H1 (cell line): ENCODE data around the gene TNS1. TPM values are rescaled to one million over a fixed set of nuclear protein-coding genes. Genes with fewer than 3 reads are reported as not detected.

Experiments
- CTCF ChIA-PET: fragments of 300-600 bp; sonication (Branson Sonifier 250); formaldehyde crosslinking; loops from one replicate; lab custom pipeline; 2021; ENCODE audit not compliant: partially characterized antibody; lab: Charles Lee
- POLR2A ChIA-PET: fragments of 300-600 bp; sonication (Branson Sonifier 250); formaldehyde crosslinking; loops from one replicate; lab custom pipeline; 2021; ENCODE audit warnings: inconsistent platforms; ENCODE audit not compliant: partially characterized antibody; lab: Charles Lee
- DNase-seq, 2 experiments: peaks; one replicate each; pipeline versions ENCODE4 v3.0.0 to v3.0.0-alpha.2; 2010 to 2022; ENCODE audit warnings: low spot score in 2 of 2, low read depth in 1 of 2, mixed read lengths in 1 of 2
- FAIRE-seq: peaks from 2 replicates; lab custom pipeline; 2011; peaks lifted over from hg19 to GRCh38; lab: Jason Lieb, UNC
- H2AFZ ChIP-seq: 2 replicates; pipeline ENCODE4 v1.8.1; 2012; ENCODE audit warnings: low read length, inconsistent platforms
- H2AK5ac ChIP-seq: 2 replicates; pipeline ENCODE4 v1.6.1; 2013; ENCODE audit warnings: low read depth, low read length
- H2BK120ac ChIP-seq: replicated peaks from 2 replicates; pipeline ENCODE3; 2013; ENCODE audit warnings: low read depth, low read length, inconsistent platforms
- H2BK12ac ChIP-seq: 2 replicates; pipeline ENCODE4 v1.6.1; 2013; ENCODE audit warnings: low read depth, low read length
- H2BK15ac ChIP-seq: 2 replicates; pipeline ENCODE4 v1.6.1; 2013; ENCODE audit warnings: low read length
- H2BK20ac ChIP-seq: 2 replicates; pipeline ENCODE4 v1.6.1; 2013; ENCODE audit warnings: low read length
- H2BK5ac ChIP-seq: 2 replicates; pipeline ENCODE4 v1.6.1; 2013; ENCODE audit warnings: low read depth, low read length
- H3K14ac ChIP-seq: 2 replicates; pipeline ENCODE4 v1.6.1; 2013; ENCODE audit warnings: inconsistent platforms; ENCODE audit not compliant: insufficient read length
- H3K18ac ChIP-seq: 2 replicates; pipeline ENCODE4 v1.6.1; 2013; ENCODE audit warnings: low read length; ENCODE audit errors: extremely low read depth
- H3K23ac ChIP-seq: 2 replicates; pipeline ENCODE4 v1.6.1; 2013; ENCODE audit warnings: inconsistent platforms; ENCODE audit not compliant: insufficient read length
- H3K23me2 ChIP-seq: 2 replicates; pipeline ENCODE4 v1.6.1; 2013; ENCODE audit warnings: low read depth, low read length
- H3K27ac ChIP-seq: 2 replicates; pipeline ENCODE4 v1.6.1; 2011; ENCODE audit warnings: low read depth, low read length, inconsistent platforms
- H3K27me3 ChIP-seq, 4 experiments: replicated peaks in 1 of 4; 1 replicate in 1 of 4; 2 replicates in 3 of 4; pipeline versions ENCODE4 v1.6.1 to v1.8.1; 2011 to 2013; ENCODE audit warnings: low read length in 3 of 4, mild to moderate bottlenecking in 3 of 4, inconsistent platforms in 2 of 4, mixed read lengths in 2 of 4, moderate library complexity in 1 of 4; ENCODE audit not compliant: control insufficient read depth in 3 of 4, insufficient read depth in 3 of 4; ENCODE audit errors: extremely low read depth in 1 of 4
- H3K36me3 ChIP-seq, 4 experiments: 2 replicates each; pipeline versions ENCODE4 v1.6.1 to v1.8.1; 2011 to 2013; ENCODE audit warnings: mild to moderate bottlenecking in 4 of 4, low read length in 3 of 4, moderate library complexity in 2 of 4, control low read depth in 1 of 4, inconsistent platforms in 1 of 4; ENCODE audit not compliant: insufficient read depth in 4 of 4, control insufficient read depth in 2 of 4
- H3K4ac ChIP-seq: replicated peaks from 2 replicates; pipeline ENCODE3; 2013; ENCODE audit warnings: low read length, low read depth, mixed read lengths, inconsistent platforms; ENCODE audit not compliant: insufficient read length
- H3K4me1 ChIP-seq, 4 experiments: replicated peaks in 1 of 4; 1 replicate in 1 of 4; 2 replicates in 3 of 4; pipeline versions ENCODE4 v1.6.1 to v1.8.1; 2011 to 2013; ENCODE audit warnings: low read length in 3 of 4, inconsistent platforms in 2 of 4, mixed read lengths in 1 of 4; ENCODE audit not compliant: insufficient read depth in 4 of 4, control insufficient read depth in 3 of 4
- H3K4me2 ChIP-seq, 2 experiments: 2 replicates each; pipeline versions ENCODE4 v1.6.1 to v1.8.1; 2011 to 2013; ENCODE audit warnings: low read depth in 2 of 2, low read length in 2 of 2, control low read depth in 1 of 2, inconsistent platforms in 1 of 2, mild to moderate bottlenecking in 1 of 2; ENCODE audit not compliant: insufficient read depth in 1 of 2
- H3K4me3 ChIP-seq, 4 experiments: fragments of 200-600, 300-600 bp in 1 of 4; sonication (generic), shearing (Covaris generic), sonication (Bioruptor Twin) in 1 of 4; 2 replicates each; pipeline versions ENCODE4 v1.5.1 to v1.8.1; 2011 to 2016; ENCODE audit warnings: low read length in 4 of 4, low read depth in 3 of 4, control low read depth in 2 of 4, inconsistent platforms in 2 of 4, mild to moderate bottlenecking in 2 of 4, mixed read lengths in 1 of 4, moderate library complexity in 1 of 4; ENCODE audit not compliant: insufficient read depth in 2 of 4; ENCODE audit errors: extremely low read depth in 1 of 4
- H3K56ac ChIP-seq: replicated peaks from 2 replicates; pipeline ENCODE3; 2013; ENCODE audit warnings: low read depth, mild to moderate bottlenecking, mixed read lengths, low read length, inconsistent platforms; ENCODE audit not compliant: insufficient read length
- H3K79me1 ChIP-seq: 2 replicates; pipeline ENCODE4 v1.6.1; 2013; ENCODE audit warnings: low read depth, low read length, control low read depth
- H3K79me2 ChIP-seq, 2 experiments: 2 replicates each; pipeline versions ENCODE4 v1.6.1 to v1.8.1; 2012 to 2013; ENCODE audit warnings: low read length in 2 of 2, mild to moderate bottlenecking in 2 of 2, inconsistent platforms in 1 of 2; ENCODE audit not compliant: insufficient read depth in 2 of 2, control insufficient read depth in 1 of 2
- H3K9ac ChIP-seq, 4 experiments: replicated peaks in 1 of 4; 1 replicate in 1 of 4; 2 replicates in 3 of 4; pipeline versions ENCODE4 v1.6.1 to v1.8.1; 2011 to 2013; ENCODE audit warnings: low read depth in 3 of 4, low read length in 3 of 4, control low read depth in 2 of 4, mild to moderate bottlenecking in 2 of 4, moderate library complexity in 2 of 4, inconsistent platforms in 1 of 4; ENCODE audit errors: extremely low read depth in 1 of 4
- H3K9me3 ChIP-seq, 2 experiments: 2 replicates each; pipeline versions ENCODE4 v1.6.1 to v1.8.1; 2012 to 2013; ENCODE audit warnings: mild to moderate bottlenecking in 2 of 2, moderate library complexity in 2 of 2, control low read depth in 1 of 2, inconsistent platforms in 1 of 2, low read depth in 1 of 2, low read length in 1 of 2, mixed read lengths in 1 of 2; ENCODE audit not compliant: insufficient read depth in 2 of 2
- H4K20me1 ChIP-seq, 2 experiments: replicated peaks in 1 of 2; 2 replicates each; pipeline versions ENCODE3 to v1.8.1; 2011 to 2013; ENCODE audit warnings: inconsistent platforms in 2 of 2, low read length in 2 of 2, mild to moderate bottlenecking in 1 of 2; ENCODE audit not compliant: insufficient read depth in 2 of 2, control insufficient read depth in 1 of 2
- H4K5ac ChIP-seq: 2 replicates; pipeline ENCODE4 v1.6.1; 2013; ENCODE audit warnings: low read length, low read depth, mixed read lengths, inconsistent platforms; ENCODE audit not compliant: insufficient read length
- H4K8ac ChIP-seq: 2 replicates; pipeline ENCODE4 v1.8.0; 2013; ENCODE audit warnings: mild to moderate bottlenecking, moderate library complexity, low read length, inconsistent platforms; ENCODE audit not compliant: insufficient read depth; ENCODE audit errors: extremely low read depth
- H4K91ac ChIP-seq: replicated peaks from 2 replicates; pipeline ENCODE3; 2013; ENCODE audit warnings: low read length, mixed read lengths, inconsistent platforms; ENCODE audit not compliant: insufficient read length
- ATF3 ChIP-seq: IDR thresholded peaks from 2 replicates; pipeline ENCODE4 v1.6.1; 2011; ENCODE audit warnings: low read depth, mild to moderate bottlenecking, low read length; ENCODE audit not compliant: insufficient read depth
- CEBPB ChIP-seq: IDR thresholded peaks from 2 replicates; pipeline ENCODE4 v1.6.1; 2012; ENCODE audit warnings: low read depth, low read length
- EGR1 ChIP-seq: IDR thresholded peaks from 2 replicates; pipeline ENCODE4 v1.6.1; 2011; ENCODE audit warnings: low read depth, low read length, borderline replicate concordance
- EZH2 ChIP-seq: fragments of 200-600 bp; sonication (generic); IDR thresholded peaks from 2 replicates; pipeline ENCODE4 v1.7.1; 2012; ENCODE audit warnings: low read depth, mild to moderate bottlenecking, moderate library complexity, low read length, inconsistent platforms; ENCODE audit not compliant: severe bottlenecking
- FOSL1 ChIP-seq: IDR thresholded peaks from 2 replicates; pipeline ENCODE4 v1.6.1; 2011; ENCODE audit warnings: mild to moderate bottlenecking, low read depth, low read length, moderate library complexity; ENCODE audit not compliant: insufficient read depth
- GABPA ChIP-seq: IDR thresholded peaks from 2 replicates; pipeline ENCODE4 v1.6.1; 2011; ENCODE audit warnings: mild to moderate bottlenecking, low read length, moderate library complexity, borderline replicate concordance; ENCODE audit not compliant: insufficient read depth
- HDAC2 ChIP-seq, 2 experiments: fragments of 300-600 bp in 1 of 2; sonication (generic) in 1 of 2; IDR thresholded peaks; 2 replicates each; pipeline ENCODE4 v1.6.1; 2011 to 2012; ENCODE audit warnings: low read depth in 2 of 2, low read length in 2 of 2, mild to moderate bottlenecking in 2 of 2, moderate library complexity in 2 of 2, borderline replicate concordance in 1 of 2, inconsistent platforms in 1 of 2
- JUND ChIP-seq: IDR thresholded peaks from 2 replicates; pipeline ENCODE4 v1.6.1; 2011; ENCODE audit warnings: mild to moderate bottlenecking, improper control_type of control experiment, low read length
- KDM1A ChIP-seq: fragments of 200-600, 300-600 bp; sonication (generic); IDR thresholded peaks from 2 replicates; pipeline ENCODE4 v1.7.1; 2016; ENCODE audit warnings: mild to moderate bottlenecking, low read length, borderline replicate concordance
- RXRA ChIP-seq: IDR thresholded peaks from 2 replicates; pipeline ENCODE4 v1.6.1; 2011; ENCODE audit warnings: low read depth, mild to moderate bottlenecking, low read length, moderate library complexity; ENCODE audit not compliant: insufficient read depth
- SIN3A ChIP-seq, 2 experiments: IDR thresholded peaks in 1 of 2; conservative IDR thresholded peaks in 1 of 2; 2 replicates each; pipeline ENCODE4 v1.6.1; 2011 to 2012; ENCODE audit warnings: low read length in 2 of 2, improper control_type of control experiment in 1 of 2, low read depth in 1 of 2, mild to moderate bottlenecking in 1 of 2
- SRF ChIP-seq: IDR thresholded peaks from 2 replicates; pipeline ENCODE4 v1.6.1; 2011; ENCODE audit warnings: mild to moderate bottlenecking, low read depth, low read length, moderate library complexity
- WGBS, 2 experiments: shearing (Covaris generic) in 1 of 2; methylation state at CpG; one replicate each; pipeline versions ENCODE4 v1.1.6 to v1.1.7; 2013 to 2015; ENCODE audit warnings: low lambda C conversion rate in 2 of 2, mixed read lengths in 2 of 2, inconsistent platforms in 1 of 2, low coverage in 1 of 2, missing lambda C conversion rate in 1 of 2; ENCODE audit not compliant: insufficient replicate concordance in 2 of 2, insufficient coverage in 1 of 2, insufficient read length in 1 of 2; ENCODE audit errors: extremely low coverage in 1 of 2, missing lambda C conversion rate in 1 of 2; 5-methylcytosine and 5-hydroxymethylcytosine counted together
- polyA plus RNA-seq, 7 experiments: library from polyadenylated mRNA; depleted of rRNA in 3 of 7; stranded (reverse) in 5 of 7; unstranded in 2 of 7; fragments of >200 nt in 5 of 7; fragments of 200-250 nt in 2 of 7; gene quantifications; 1 replicate in 5 of 7; 2 replicates in 1 of 7; 4 replicates in 1 of 7; pipeline versions ENCODE4 v1.2.1 to v1.2.3, GENCODE V29; 2011 to 2013; ENCODE audit warnings: missing spikeins in 2 of 7, mixed read lengths in 2 of 7
- total RNA-seq: library from RNA; stranded (reverse); fragmentation: NEBNext Ultra II Directional; extraction: Animal tissue kit (Norgen Biotek cat#: 25700); gene quantifications from 2 replicates; pipeline ENCODE4 v1.2.1, GENCODE V29; 2021

The TNS1 gene
- total and polyA plus RNA-seq, 2 of the 8 experiments (the other 6 are each of a cell fraction or from before 2014, with no cell fraction given) = 1.5 to 5.1 TPM

GRCh38 chr2:218043701-218044109, 40.9 kb upstream of the TNS1 start:
- ChIA-PET CTCF (interaction anchor here (0.5 to 2.4 kb wide), 7 partner anchors 9 to 258 kb away, joined by 3 to 11 read pairs (median 4); no protein-coding TSS in a partner anchor), POLR2A (no interaction called here)
- Histone ChIP-seq H2AFZ (no peak overlapping the region), H3K27me3 (no peaks in the 10 kb centered on the region), H3K36me3 (no peaks in the 10 kb centered on the region), H3K14ac (no peak overlapping the region), H2BK15ac (no peak overlapping the region), H3K23ac (no peak overlapping the region), H3K9me3 (peaks cover 7 to 8% of the 10 kb centered on the region in 2 experiments; a peak in 2 of 4 replicates), H3K79me2 (no peaks in the 10 kb centered on the region), H3K4me1 (no peaks in the 10 kb centered on the region), H4K20me1 (no peaks in the 10 kb centered on the region), H3K9ac (no peak overlapping the region), H2BK20ac (no peak overlapping the region), H3K4me3 (no peak overlapping the region), H2BK12ac (no peak overlapping the region), H4K8ac (no peak overlapping the region), H2BK120ac (no peak overlapping the region), H4K5ac (no peak overlapping the region), H4K91ac (no peak overlapping the region), H3K27ac (no peak overlapping the region), H3K79me1 (no peaks in the 10 kb centered on the region), H3K4me2 (no peak overlapping the region), H3K4ac (no peak overlapping the region), H2AK5ac (no peak overlapping the region), H3K18ac (no peak overlapping the region), H3K23me2 (no peaks in the 10 kb centered on the region), H2BK5ac (no peak overlapping the region), H3K56ac (no peak overlapping the region)
- FAIRE-seq (no peak), DNase-seq (no peak)
- WGBS, 2 experiments = 95% methylated on average over 5 of the region's 5 CpGs; no CpG with 5 or more reads in 1 of the 2 experiments
- TF ChIP-seq EZH2 (no peak), KDM1A (no peak), FOSL1 (no peak), SIN3A (conservative IDR thresholded peaks at IDR 0.05 in 1 of 2, IDR thresholded peaks at IDR 0.05 in 1 of 2; ENCODE audit: low read depth in 1 of 2, low read length in 2 of 2) (no peak), EGR1 (no peak), HDAC2 (IDR thresholded peaks at IDR 0.05; ENCODE audit: borderline replicate concordance in 1 of 2, low read depth in 2 of 2, low read length in 2 of 2) (no peak), SRF (no peak), ATF3 (no peak), JUND (no peak), CEBPB (no peak), RXRA (no peak), GABPA (no peak)
